H1 (cell line): ENCODE results near the gene ACTA2. TPM values are rescaled to one million over a fixed set of nuclear protein-coding genes. Genes with fewer than 3 reads are reported as not detected.

Experiments
- CTCF ChIA-PET: fragments of 300-600 bp; sonication (Branson Sonifier 250); formaldehyde crosslinking; loops from one replicate; lab custom pipeline; 2021; ENCODE audit not compliant: partially characterized antibody; lab: Charles Lee
- POLR2A ChIA-PET: fragments of 300-600 bp; sonication (Branson Sonifier 250); formaldehyde crosslinking; loops from one replicate; lab custom pipeline; 2021; ENCODE audit warnings: inconsistent platforms; ENCODE audit not compliant: partially characterized antibody; lab: Charles Lee
- DNase-seq, 2 experiments: peaks; one replicate each; pipeline versions ENCODE4 v3.0.0 to v3.0.0-alpha.2; 2010 to 2022; ENCODE audit warnings: low spot score in 2 of 2, low read depth in 1 of 2, mixed read lengths in 1 of 2
- FAIRE-seq: peaks from 2 replicates; lab custom pipeline; 2011; peaks lifted over from hg19 to GRCh38; lab: Jason Lieb, UNC
- H2AFZ ChIP-seq: 2 replicates; pipeline ENCODE4 v1.8.1; 2012; ENCODE audit warnings: low read length, inconsistent platforms
- H2AK5ac ChIP-seq: 2 replicates; pipeline ENCODE4 v1.6.1; 2013; ENCODE audit warnings: low read depth, low read length
- H2BK120ac ChIP-seq: replicated peaks from 2 replicates; pipeline ENCODE3; 2013; ENCODE audit warnings: low read depth, low read length, inconsistent platforms
- H2BK12ac ChIP-seq: 2 replicates; pipeline ENCODE4 v1.6.1; 2013; ENCODE audit warnings: low read depth, low read length
- H2BK15ac ChIP-seq: 2 replicates; pipeline ENCODE4 v1.6.1; 2013; ENCODE audit warnings: low read length
- H2BK20ac ChIP-seq: 2 replicates; pipeline ENCODE4 v1.6.1; 2013; ENCODE audit warnings: low read length
- H2BK5ac ChIP-seq: 2 replicates; pipeline ENCODE4 v1.6.1; 2013; ENCODE audit warnings: low read depth, low read length
- H3K14ac ChIP-seq: 2 replicates; pipeline ENCODE4 v1.6.1; 2013; ENCODE audit warnings: inconsistent platforms; ENCODE audit not compliant: insufficient read length
- H3K18ac ChIP-seq: 2 replicates; pipeline ENCODE4 v1.6.1; 2013; ENCODE audit warnings: low read length; ENCODE audit errors: extremely low read depth
- H3K23ac ChIP-seq: 2 replicates; pipeline ENCODE4 v1.6.1; 2013; ENCODE audit warnings: inconsistent platforms; ENCODE audit not compliant: insufficient read length
- H3K23me2 ChIP-seq: 2 replicates; pipeline ENCODE4 v1.6.1; 2013; ENCODE audit warnings: low read depth, low read length
- H3K27ac ChIP-seq: 2 replicates; pipeline ENCODE4 v1.6.1; 2011; ENCODE audit warnings: low read depth, low read length, inconsistent platforms
- H3K27me3 ChIP-seq, 4 experiments: replicated peaks in 1 of 4; 1 replicate in 1 of 4; 2 replicates in 3 of 4; pipeline versions ENCODE4 v1.6.1 to v1.8.1; 2011 to 2013; ENCODE audit warnings: low read length in 3 of 4, mild to moderate bottlenecking in 3 of 4, inconsistent platforms in 2 of 4, mixed read lengths in 2 of 4, moderate library complexity in 1 of 4; ENCODE audit not compliant: control insufficient read depth in 3 of 4, insufficient read depth in 3 of 4; ENCODE audit errors: extremely low read depth in 1 of 4
- H3K36me3 ChIP-seq, 4 experiments: 2 replicates each; pipeline versions ENCODE4 v1.6.1 to v1.8.1; 2011 to 2013; ENCODE audit warnings: mild to moderate bottlenecking in 4 of 4, low read length in 3 of 4, moderate library complexity in 2 of 4, control low read depth in 1 of 4, inconsistent platforms in 1 of 4; ENCODE audit not compliant: insufficient read depth in 4 of 4, control insufficient read depth in 2 of 4
- H3K4ac ChIP-seq: replicated peaks from 2 replicates; pipeline ENCODE3; 2013; ENCODE audit warnings: low read length, low read depth, mixed read lengths, inconsistent platforms; ENCODE audit not compliant: insufficient read length
- H3K4me1 ChIP-seq, 4 experiments: replicated peaks in 1 of 4; 1 replicate in 1 of 4; 2 replicates in 3 of 4; pipeline versions ENCODE4 v1.6.1 to v1.8.1; 2011 to 2013; ENCODE audit warnings: low read length in 3 of 4, inconsistent platforms in 2 of 4, mixed read lengths in 1 of 4; ENCODE audit not compliant: insufficient read depth in 4 of 4, control insufficient read depth in 3 of 4
- H3K4me2 ChIP-seq, 2 experiments: 2 replicates each; pipeline versions ENCODE4 v1.6.1 to v1.8.1; 2011 to 2013; ENCODE audit warnings: low read depth in 2 of 2, low read length in 2 of 2, control low read depth in 1 of 2, inconsistent platforms in 1 of 2, mild to moderate bottlenecking in 1 of 2; ENCODE audit not compliant: insufficient read depth in 1 of 2
- H3K4me3 ChIP-seq, 4 experiments: fragments of 200-600, 300-600 bp in 1 of 4; sonication (generic), shearing (Covaris generic), sonication (Bioruptor Twin) in 1 of 4; 2 replicates each; pipeline versions ENCODE4 v1.5.1 to v1.8.1; 2011 to 2016; ENCODE audit warnings: low read length in 4 of 4, low read depth in 3 of 4, control low read depth in 2 of 4, inconsistent platforms in 2 of 4, mild to moderate bottlenecking in 2 of 4, mixed read lengths in 1 of 4, moderate library complexity in 1 of 4; ENCODE audit not compliant: insufficient read depth in 2 of 4; ENCODE audit errors: extremely low read depth in 1 of 4
- H3K56ac ChIP-seq: replicated peaks from 2 replicates; pipeline ENCODE3; 2013; ENCODE audit warnings: low read depth, mild to moderate bottlenecking, mixed read lengths, low read length, inconsistent platforms; ENCODE audit not compliant: insufficient read length
- H3K79me1 ChIP-seq: 2 replicates; pipeline ENCODE4 v1.6.1; 2013; ENCODE audit warnings: low read depth, low read length, control low read depth
- H3K79me2 ChIP-seq, 2 experiments: 2 replicates each; pipeline versions ENCODE4 v1.6.1 to v1.8.1; 2012 to 2013; ENCODE audit warnings: low read length in 2 of 2, mild to moderate bottlenecking in 2 of 2, inconsistent platforms in 1 of 2; ENCODE audit not compliant: insufficient read depth in 2 of 2, control insufficient read depth in 1 of 2
- H3K9ac ChIP-seq, 4 experiments: replicated peaks in 1 of 4; 1 replicate in 1 of 4; 2 replicates in 3 of 4; pipeline versions ENCODE4 v1.6.1 to v1.8.1; 2011 to 2013; ENCODE audit warnings: low read depth in 3 of 4, low read length in 3 of 4, control low read depth in 2 of 4, mild to moderate bottlenecking in 2 of 4, moderate library complexity in 2 of 4, inconsistent platforms in 1 of 4; ENCODE audit errors: extremely low read depth in 1 of 4
- H3K9me3 ChIP-seq, 2 experiments: 2 replicates each; pipeline versions ENCODE4 v1.6.1 to v1.8.1; 2012 to 2013; ENCODE audit warnings: mild to moderate bottlenecking in 2 of 2, moderate library complexity in 2 of 2, control low read depth in 1 of 2, inconsistent platforms in 1 of 2, low read depth in 1 of 2, low read length in 1 of 2, mixed read lengths in 1 of 2; ENCODE audit not compliant: insufficient read depth in 2 of 2
- H4K20me1 ChIP-seq, 2 experiments: replicated peaks in 1 of 2; 2 replicates each; pipeline versions ENCODE3 to v1.8.1; 2011 to 2013; ENCODE audit warnings: inconsistent platforms in 2 of 2, low read length in 2 of 2, mild to moderate bottlenecking in 1 of 2; ENCODE audit not compliant: insufficient read depth in 2 of 2, control insufficient read depth in 1 of 2
- H4K5ac ChIP-seq: 2 replicates; pipeline ENCODE4 v1.6.1; 2013; ENCODE audit warnings: low read length, low read depth, mixed read lengths, inconsistent platforms; ENCODE audit not compliant: insufficient read length
- H4K8ac ChIP-seq: 2 replicates; pipeline ENCODE4 v1.8.0; 2013; ENCODE audit warnings: mild to moderate bottlenecking, moderate library complexity, low read length, inconsistent platforms; ENCODE audit not compliant: insufficient read depth; ENCODE audit errors: extremely low read depth
- H4K91ac ChIP-seq: replicated peaks from 2 replicates; pipeline ENCODE3; 2013; ENCODE audit warnings: low read length, mixed read lengths, inconsistent platforms; ENCODE audit not compliant: insufficient read length
- GABPA ChIP-seq: IDR thresholded peaks from 2 replicates; pipeline ENCODE4 v1.6.1; 2011; ENCODE audit warnings: mild to moderate bottlenecking, low read length, moderate library complexity, borderline replicate concordance; ENCODE audit not compliant: insufficient read depth
- POLR2AphosphoS5 ChIP-seq: IDR thresholded peaks from 2 replicates; pipeline ENCODE4 v1.6.1; 2011; ENCODE audit warnings: low read depth, low read length
- POU5F1 ChIP-seq: IDR thresholded peaks from 2 replicates; pipeline ENCODE4 v1.6.1; 2011; ENCODE audit warnings: low read depth, mild to moderate bottlenecking, low read length, moderate library complexity
- SIRT6 ChIP-seq: IDR thresholded peaks from one replicate; pipeline ENCODE4 v1.7.1; 2012; ENCODE audit warnings: low read length, inconsistent platforms
- SP2 ChIP-seq: IDR thresholded peaks from 2 replicates; pipeline ENCODE4 v1.6.1; 2012; ENCODE audit warnings: mild to moderate bottlenecking, low read length, inconsistent platforms
- TAF7 ChIP-seq: optimal IDR thresholded peaks from 2 replicates; pipeline ENCODE3; 2011; ENCODE audit warnings: low read depth, mild to moderate bottlenecking, inconsistent platforms, low read length, moderate library complexity, borderline replicate concordance
- TBP ChIP-seq: IDR thresholded peaks from 2 replicates; pipeline ENCODE4 v1.6.1; 2011; ENCODE audit warnings: low read depth, low read length, improper control_type of control experiment
- WGBS, 2 experiments: shearing (Covaris generic) in 1 of 2; methylation state at CpG; one replicate each; pipeline versions ENCODE4 v1.1.6 to v1.1.7; 2013 to 2015; ENCODE audit warnings: low lambda C conversion rate in 2 of 2, mixed read lengths in 2 of 2, inconsistent platforms in 1 of 2, low coverage in 1 of 2, missing lambda C conversion rate in 1 of 2; ENCODE audit not compliant: insufficient replicate concordance in 2 of 2, insufficient coverage in 1 of 2, insufficient read length in 1 of 2; ENCODE audit errors: extremely low coverage in 1 of 2, missing lambda C conversion rate in 1 of 2; 5-methylcytosine and 5-hydroxymethylcytosine counted together
- polyA plus RNA-seq, 7 experiments: library from polyadenylated mRNA; depleted of rRNA in 3 of 7; stranded (reverse) in 5 of 7; unstranded in 2 of 7; fragments of >200 nt in 5 of 7; fragments of 200-250 nt in 2 of 7; gene quantifications; 1 replicate in 5 of 7; 2 replicates in 1 of 7; 4 replicates in 1 of 7; pipeline versions ENCODE4 v1.2.1 to v1.2.3, GENCODE V29; 2011 to 2013; ENCODE audit warnings: missing spikeins in 2 of 7, mixed read lengths in 2 of 7
- total RNA-seq: library from RNA; stranded (reverse); fragmentation: NEBNext Ultra II Directional; extraction: Animal tissue kit (Norgen Biotek cat#: 25700); gene quantifications from 2 replicates; pipeline ENCODE4 v1.2.1, GENCODE V29; 2021
- TF ChIP-seq, protein P1 (sequence below): IDR thresholded peaks from 2 replicates; pipeline ENCODE4 v1.6.1; 2012; ENCODE audit warnings: inconsistent platforms
- TF ChIP-seq, protein P2 (sequence below): IDR thresholded peaks from 2 replicates; pipeline ENCODE4 v1.6.1; 2012; ENCODE audit warnings: low read length, inconsistent platforms
- TF ChIP-seq, protein P3 (sequence below), 3 experiments: IDR thresholded peaks; 1 replicate in 2 of 3; 2 replicates in 1 of 3; pipeline versions ENCODE4 v1.5.1 to v1.6.1; 2011; ENCODE audit warnings: low read length in 3 of 3, mild to moderate bottlenecking in 3 of 3, inconsistent platforms in 2 of 3, low read depth in 1 of 3, moderate library complexity in 1 of 3; ENCODE audit not compliant: insufficient read depth in 1 of 3; ENCODE audit errors: control extremely low read depth in 1 of 3

The ACTA2 gene
- total and polyA plus RNA-seq, 2 of the 8 experiments (the other 6 are each of a cell fraction or from before 2014, with no cell fraction given), result 3.5 to 8.9 TPM

DNA sequence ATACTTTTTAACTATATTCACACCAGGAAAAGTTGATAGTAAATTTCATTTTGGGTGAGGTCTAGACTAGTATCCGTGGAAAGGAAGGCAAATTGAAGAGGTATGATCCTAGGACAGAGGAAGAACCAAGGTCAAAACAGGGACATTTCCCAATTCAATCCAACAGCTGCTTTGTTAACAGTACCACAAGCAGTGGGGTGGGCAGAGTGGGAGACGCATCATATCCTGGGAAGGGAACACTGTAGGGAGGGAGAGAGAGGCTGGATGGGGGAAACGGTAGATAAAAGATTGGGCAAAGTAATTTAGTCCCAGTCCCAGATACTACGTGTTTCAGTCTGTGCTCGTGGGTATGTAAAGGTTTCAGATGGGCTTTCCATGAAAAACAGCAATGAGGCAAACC is 28.9 kb upstream of the ACTA2 start:
- no peaks in the 10 kb centered on the region for H3K9me3 ChIP-seq
- H3K23ac ChIP-seq, result no peak overlapping the region
- H4K8ac ChIP-seq, result no peak overlapping the region
- no peak overlapping the region for H3K14ac ChIP-seq
- H2AK5ac ChIP-seq, result no peak overlapping the region
- H2BK15ac ChIP-seq, result no peak overlapping the region
- no peak overlapping the region for H3K56ac ChIP-seq
- H3K27ac ChIP-seq, result no peak overlapping the region
- H2BK120ac ChIP-seq, result no peak overlapping the region
- H3K23me2 ChIP-seq, result no peaks in the 10 kb centered on the region
- peaks cover 0 to 4% (median 0%) of the 10 kb centered on the region in 4 experiments; a peak in 1 of 7 replicates for H3K4me1 ChIP-seq
- FAIRE-seq (no peak), DNase-seq (no peak)
- H3K4me2 ChIP-seq, result no peak overlapping the region
- POLR2A ChIA-PET, result no interaction called here
- no peaks in the 10 kb centered on the region for H3K79me1 ChIP-seq
- H3K79me2 ChIP-seq, result no peaks in the 10 kb centered on the region
- H2BK5ac ChIP-seq, result no peak overlapping the region
- H3K9ac ChIP-seq, result no peak overlapping the region
- no peak overlapping the region for H4K91ac ChIP-seq
- H3K4me3 ChIP-seq, result no peak overlapping the region
- no peaks in the 10 kb centered on the region for H3K27me3 ChIP-seq
- no peak overlapping the region for H2BK12ac ChIP-seq
- H3K36me3 ChIP-seq, result no peaks in the 10 kb centered on the region
- H2BK20ac ChIP-seq, result no peak overlapping the region
- H2AFZ ChIP-seq, result no peak overlapping the region
- H3K4ac ChIP-seq, result no peak overlapping the region
- WGBS, 2 experiments, result 91% methylated on average over 5 of the region's 5 CpGs; no CpG with 5 or more reads in 1 of the 2 experiments
- no peak overlapping the region for H4K5ac ChIP-seq
- CTCF ChIA-PET, result interaction anchor here (0.6 to 3.3 kb wide), 4 partner anchors 9 to 230 kb away, joined by 3 to 14 read pairs (median 3); partner anchors contain the start of gene FAS
- no peak overlapping the region for H3K18ac ChIP-seq
- no peaks in the 10 kb centered on the region for H4K20me1 ChIP-seq
- no peak for TF ChIP-seq TAF7
- TF ChIP-seq, protein P1, sequence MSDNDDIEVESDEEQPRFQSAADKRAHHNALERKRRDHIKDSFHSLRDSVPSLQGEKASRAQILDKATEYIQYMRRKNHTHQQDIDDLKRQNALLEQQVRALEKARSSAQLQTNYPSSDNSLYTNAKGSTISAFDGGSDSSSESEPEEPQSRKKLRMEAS, result no peak
- no peak for TF ChIP-seq GABPA
- TF ChIP-seq POU5F1, result no peak
- TF ChIP-seq, protein P2, sequence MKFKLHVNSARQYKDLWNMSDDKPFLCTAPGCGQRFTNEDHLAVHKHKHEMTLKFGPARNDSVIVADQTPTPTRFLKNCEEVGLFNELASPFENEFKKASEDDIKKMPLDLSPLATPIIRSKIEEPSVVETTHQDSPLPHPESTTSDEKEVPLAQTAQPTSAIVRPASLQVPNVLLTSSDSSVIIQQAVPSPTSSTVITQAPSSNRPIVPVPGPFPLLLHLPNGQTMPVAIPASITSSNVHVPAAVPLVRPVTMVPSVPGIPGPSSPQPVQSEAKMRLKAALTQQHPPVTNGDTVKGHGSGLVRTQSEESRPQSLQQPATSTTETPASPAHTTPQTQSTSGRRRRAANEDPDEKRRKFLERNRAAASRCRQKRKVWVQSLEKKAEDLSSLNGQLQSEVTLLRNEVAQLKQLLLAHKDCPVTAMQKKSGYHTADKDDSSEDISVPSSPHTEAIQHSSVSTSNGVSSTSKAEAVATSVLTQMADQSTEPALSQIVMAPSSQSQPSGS, result no peak
- TF ChIP-seq, protein P3, sequence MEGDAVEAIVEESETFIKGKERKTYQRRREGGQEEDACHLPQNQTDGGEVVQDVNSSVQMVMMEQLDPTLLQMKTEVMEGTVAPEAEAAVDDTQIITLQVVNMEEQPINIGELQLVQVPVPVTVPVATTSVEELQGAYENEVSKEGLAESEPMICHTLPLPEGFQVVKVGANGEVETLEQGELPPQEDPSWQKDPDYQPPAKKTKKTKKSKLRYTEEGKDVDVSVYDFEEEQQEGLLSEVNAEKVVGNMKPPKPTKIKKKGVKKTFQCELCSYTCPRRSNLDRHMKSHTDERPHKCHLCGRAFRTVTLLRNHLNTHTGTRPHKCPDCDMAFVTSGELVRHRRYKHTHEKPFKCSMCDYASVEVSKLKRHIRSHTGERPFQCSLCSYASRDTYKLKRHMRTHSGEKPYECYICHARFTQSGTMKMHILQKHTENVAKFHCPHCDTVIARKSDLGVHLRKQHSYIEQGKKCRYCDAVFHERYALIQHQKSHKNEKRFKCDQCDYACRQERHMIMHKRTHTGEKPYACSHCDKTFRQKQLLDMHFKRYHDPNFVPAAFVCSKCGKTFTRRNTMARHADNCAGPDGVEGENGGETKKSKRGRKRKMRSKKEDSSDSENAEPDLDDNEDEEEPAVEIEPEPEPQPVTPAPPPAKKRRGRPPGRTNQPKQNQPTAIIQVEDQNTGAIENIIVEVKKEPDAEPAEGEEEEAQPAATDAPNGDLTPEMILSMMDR (IDR thresholded peaks at IDR 0.05; ENCODE audit: control extremely low read depth in 1 of 3, insufficient read depth in 1 of 3, low read depth in 1 of 3, low read length in 3 of 3), result no peak
- no peak for TF ChIP-seq POLR2AphosphoS5
- TF ChIP-seq TBP, result no peak
- TF ChIP-seq SIRT6, result no peak
- no peak for TF ChIP-seq SP2
